ENCODE measurements around the gene PARD3B.

- TF ChIP-seq, protein P1, sequence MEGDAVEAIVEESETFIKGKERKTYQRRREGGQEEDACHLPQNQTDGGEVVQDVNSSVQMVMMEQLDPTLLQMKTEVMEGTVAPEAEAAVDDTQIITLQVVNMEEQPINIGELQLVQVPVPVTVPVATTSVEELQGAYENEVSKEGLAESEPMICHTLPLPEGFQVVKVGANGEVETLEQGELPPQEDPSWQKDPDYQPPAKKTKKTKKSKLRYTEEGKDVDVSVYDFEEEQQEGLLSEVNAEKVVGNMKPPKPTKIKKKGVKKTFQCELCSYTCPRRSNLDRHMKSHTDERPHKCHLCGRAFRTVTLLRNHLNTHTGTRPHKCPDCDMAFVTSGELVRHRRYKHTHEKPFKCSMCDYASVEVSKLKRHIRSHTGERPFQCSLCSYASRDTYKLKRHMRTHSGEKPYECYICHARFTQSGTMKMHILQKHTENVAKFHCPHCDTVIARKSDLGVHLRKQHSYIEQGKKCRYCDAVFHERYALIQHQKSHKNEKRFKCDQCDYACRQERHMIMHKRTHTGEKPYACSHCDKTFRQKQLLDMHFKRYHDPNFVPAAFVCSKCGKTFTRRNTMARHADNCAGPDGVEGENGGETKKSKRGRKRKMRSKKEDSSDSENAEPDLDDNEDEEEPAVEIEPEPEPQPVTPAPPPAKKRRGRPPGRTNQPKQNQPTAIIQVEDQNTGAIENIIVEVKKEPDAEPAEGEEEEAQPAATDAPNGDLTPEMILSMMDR (IDR thresholded peaks at IDR 0.05; ENCODE audit: low read depth, low read length, poor library complexity, severe bottlenecking), result no peak
- TF ChIP-seq EZH2phosphoT487 (IDR thresholded peaks at IDR 0.05; ENCODE audit: borderline replicate concordance, low read length), result no peak
These were observed 510.9 kb downstream of the PARD3B start for GRCh38 chr2:205056151-205056561.
